CD4-positive, alpha-beta T cell treated with Interleukin-17A for 1 hour (primary cell): ENCODE data around the gene MUC15.

Experiments
- DNase-seq: peaks from one replicate; pipeline ENCODE4 v3.0.0-alpha.2; 2020

Gene MUC15

GRCh38 chr11:26573896-26574295 is 1.8 kb upstream of the MUC15 start:
- DNase-seq = no peak

GRCh38 chr11:26572770-26573402 is 823 bp upstream of the MUC15 start:
- DNase-seq = no peak

- no peak for DNase-seq
These were observed 2.4 kb downstream of the MUC15 start for GRCh38 chr11:26569646-26570045.

- DNase-seq = no peak
These were observed 13.9 kb downstream of the MUC15 start for GRCh38 chr11:26558190-26558589.

GRCh38 chr11:26557666-26558065 is 14.4 kb downstream of the MUC15 start:
- DNase-seq = no peak

- DNase-seq = no peak
These were observed 15.5 kb downstream of the MUC15 start for GRCh38 chr11:26556582-26556981.

GRCh38 chr11:26554455-26554854 is 17.6 kb downstream of the MUC15 start:
- no peak for DNase-seq

GRCh38 chr11:26553182-26553581 is 18.9 kb downstream of the MUC15 start:
- DNase-seq = no peak

GRCh38 chr11:26551186-26551801 is 20.8 kb downstream of the MUC15 start:
- no peak for DNase-seq

GRCh38 chr11:26550022-26550421 is 22.0 kb downstream of the MUC15 start:
- no peak for DNase-seq

- DNase-seq = no peak
These were observed 22.9 kb downstream of the MUC15 start for GRCh38 chr11:26549176-26549575.

- DNase-seq = no peak
These were observed 30.2 kb downstream of the MUC15 start for GRCh38 chr11:26541870-26542269.

GRCh38 chr11:26539517-26539916 is 32.5 kb downstream of the MUC15 start:
- no peak for DNase-seq

- DNase-seq = no peak
These were observed 34.7 kb downstream of the MUC15 start for GRCh38 chr11:26537341-26537740.

- DNase-seq = no peak
These were observed 44.4 kb downstream of the MUC15 start for GRCh38 chr11:26527685-26528084.

- no peak for DNase-seq
These were observed 49.0 kb downstream of the MUC15 start for GRCh38 chr11:26522912-26523610.

- no peak for DNase-seq
These were observed 52.6 kb downstream of the MUC15 start for GRCh38 chr11:26519469-26519868.

- DNase-seq = no peak
These were observed 59.9 kb downstream of the MUC15 start for GRCh38 chr11:26512196-26512595.

- no peak for DNase-seq
These were observed 61.3 kb downstream of the MUC15 start for GRCh38 chr11:26510756-26511155.

GRCh38 chr11:26510164-26510563 is 61.9 kb downstream of the MUC15 start:
- DNase-seq = no peak
